GM10847 (cell line): Measurements from ENCODE around the gene LBR.
A peak's percentile ranks its signal among the peaks of the same experiment; 100 is the strongest.

Source experiments
- POLR2A ChIP-seq: IDR thresholded peaks from 2 replicates; pipeline ENCODE4 v1.6.1; 2011; ENCODE audit not compliant: insufficient read length; ENCODE audit errors: extremely low read depth

The LBR gene

DNA sequence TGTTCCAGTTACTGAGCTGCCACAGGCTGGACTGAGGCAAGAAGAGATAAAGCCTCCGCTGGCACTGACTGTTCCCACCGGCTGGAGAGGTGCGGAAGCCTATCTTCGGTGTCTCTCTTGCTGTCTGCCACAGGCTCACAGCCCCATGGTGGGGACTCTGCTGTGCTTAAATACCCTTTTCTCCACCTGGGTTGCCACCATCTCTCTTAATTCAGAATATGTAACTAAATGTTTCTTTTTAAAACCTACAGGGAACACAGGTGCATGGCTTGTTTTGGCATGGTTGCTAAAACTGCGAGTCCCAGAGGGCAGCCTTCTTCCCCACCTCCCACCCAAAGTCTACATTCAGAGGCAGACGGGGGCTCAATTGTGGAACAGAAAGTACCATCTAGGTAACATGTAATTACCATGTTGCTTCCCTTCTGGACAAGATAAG, 8.1 kb upstream of the LBR start:
- TF ChIP-seq POLR2A, result peak; percentile 59

DNA sequence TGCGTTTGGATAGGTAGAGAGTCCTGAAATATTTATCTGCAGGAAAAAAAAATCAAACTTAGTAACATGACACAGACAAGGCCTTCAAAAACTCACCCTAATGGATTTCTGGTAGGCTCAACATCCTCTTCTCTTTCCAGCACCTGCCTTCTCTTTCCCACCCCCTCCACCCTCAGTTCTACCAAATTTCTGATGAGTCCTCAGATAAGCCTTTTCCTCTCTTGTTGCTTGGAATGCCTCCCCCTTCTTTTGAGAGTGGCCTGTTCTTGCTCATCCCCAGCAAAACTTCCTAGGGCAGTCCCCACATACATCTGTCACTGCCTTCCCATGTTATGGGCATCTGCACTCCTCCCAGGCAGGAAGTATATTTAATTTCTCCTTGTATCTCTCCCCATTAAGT, 7.6 kb upstream of the LBR start:
- no peak for TF ChIP-seq POLR2A

GRCh38 chr1:225435076-225435475, 7.2 kb upstream of the LBR start:
- TF ChIP-seq POLR2A, result no peak

DNA sequence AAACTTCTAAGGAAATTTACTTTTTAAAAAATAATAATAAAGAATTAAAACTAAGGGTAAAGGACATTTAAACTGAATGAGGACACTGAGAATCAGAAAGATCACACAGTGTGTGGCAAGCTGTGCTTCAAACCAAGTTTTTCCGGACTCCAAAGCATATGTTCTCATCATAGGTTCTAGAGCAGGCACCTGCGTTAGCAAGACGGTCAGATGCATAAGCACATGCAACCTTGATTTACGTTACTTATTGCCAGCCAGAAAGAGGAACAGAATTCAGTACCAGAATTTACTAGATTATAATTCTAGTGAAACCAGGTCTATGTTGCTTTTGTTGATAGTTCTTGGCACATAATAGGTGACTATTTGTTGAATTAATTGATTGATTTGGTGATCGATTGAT, 6.2 kb upstream of the LBR start:
- no peak for TF ChIP-seq POLR2A

- no peak for TF ChIP-seq POLR2A
Measured at GRCh38 chr1:225431081-225431863, 3.4 kb upstream of the LBR start.

DNA sequence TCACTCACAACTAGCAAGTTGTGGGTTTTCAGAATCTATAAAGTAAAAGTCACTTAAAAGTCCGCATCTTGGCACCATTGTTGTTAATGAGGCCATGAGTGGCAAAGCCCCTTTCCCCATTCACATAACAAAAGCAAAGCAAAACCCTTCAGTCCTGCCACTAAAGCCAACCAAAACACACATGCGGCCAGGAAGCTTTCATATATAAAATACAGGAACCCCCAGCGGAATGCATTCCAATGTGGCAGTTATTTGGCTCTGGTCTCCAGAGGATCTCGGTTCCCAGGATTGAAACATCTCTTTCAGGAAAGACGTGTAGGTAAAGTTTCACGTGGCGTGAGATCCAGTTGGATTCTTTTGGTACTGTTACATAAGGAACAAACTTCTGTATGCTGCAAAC, 2.5 kb upstream of the LBR start:
- TF ChIP-seq POLR2A, result no peak

DNA sequence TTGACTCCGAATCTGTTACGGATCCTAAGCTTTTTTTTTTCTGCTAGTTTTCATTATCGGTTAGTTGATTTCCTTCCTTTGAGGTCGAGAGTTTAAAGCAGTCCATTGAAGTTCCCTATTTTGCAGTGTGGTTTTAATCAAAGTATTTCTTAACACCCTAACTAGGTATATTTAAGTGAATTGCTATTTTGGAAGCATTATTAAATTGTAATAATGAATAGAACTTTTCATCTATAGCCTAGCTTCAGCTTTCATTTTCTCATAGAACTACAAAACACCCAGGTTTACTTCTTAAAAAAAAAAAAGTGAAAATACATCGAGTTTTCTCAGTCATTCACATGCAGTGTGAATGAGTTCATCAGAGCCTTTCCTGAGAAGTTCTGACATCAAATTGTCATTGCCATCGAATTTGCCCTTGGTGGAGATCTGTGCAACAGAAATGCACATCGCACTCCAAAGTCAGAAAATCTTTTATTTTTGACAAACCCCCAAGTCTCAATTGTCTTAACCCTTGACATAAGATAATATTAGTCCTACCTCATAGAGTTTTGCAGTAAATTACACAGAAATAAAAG, 1.1 kb upstream of the LBR start:
- TF ChIP-seq POLR2A, result no peak

DNA sequence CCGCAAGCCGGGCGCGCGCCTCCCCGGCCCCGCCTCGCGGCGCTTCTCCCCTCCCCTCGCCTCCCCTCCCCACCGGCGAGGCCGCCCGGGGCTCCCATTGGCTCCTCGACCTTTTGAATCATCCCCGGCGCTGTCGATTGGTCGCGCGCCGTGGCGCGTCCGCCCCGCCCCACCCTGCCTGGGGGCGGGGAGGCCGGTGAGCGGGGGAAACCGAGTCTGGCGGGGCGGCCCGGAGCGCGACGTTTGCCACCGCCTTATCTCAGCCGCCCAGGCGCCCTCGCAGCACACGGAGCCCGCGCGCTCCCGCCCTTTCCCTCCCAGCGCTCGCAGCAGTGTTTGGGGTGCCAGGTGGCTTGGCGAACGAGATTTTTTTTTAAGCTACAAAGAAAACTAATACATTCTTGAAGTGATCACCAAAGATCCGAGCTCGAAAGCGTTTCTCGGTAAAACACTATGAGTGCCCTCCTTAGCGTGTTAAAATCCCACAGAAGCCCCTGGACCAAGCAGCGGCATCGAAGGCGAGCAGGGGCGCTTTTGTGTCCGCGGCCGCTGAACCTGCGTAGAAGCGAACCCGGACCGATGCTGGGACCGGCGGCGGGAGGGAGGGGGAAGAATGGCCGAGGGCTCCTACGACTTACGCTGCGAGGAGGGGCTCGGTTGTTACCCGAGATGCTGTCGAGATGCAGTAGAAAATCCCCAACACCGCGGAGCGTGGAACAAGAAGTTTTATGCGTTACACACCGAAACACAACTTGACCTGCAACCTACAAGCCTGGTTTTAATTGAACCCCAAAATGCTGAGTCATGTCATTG, 436 bp upstream of the LBR start:
- TF ChIP-seq POLR2A, result peak; percentile 83

DNA sequence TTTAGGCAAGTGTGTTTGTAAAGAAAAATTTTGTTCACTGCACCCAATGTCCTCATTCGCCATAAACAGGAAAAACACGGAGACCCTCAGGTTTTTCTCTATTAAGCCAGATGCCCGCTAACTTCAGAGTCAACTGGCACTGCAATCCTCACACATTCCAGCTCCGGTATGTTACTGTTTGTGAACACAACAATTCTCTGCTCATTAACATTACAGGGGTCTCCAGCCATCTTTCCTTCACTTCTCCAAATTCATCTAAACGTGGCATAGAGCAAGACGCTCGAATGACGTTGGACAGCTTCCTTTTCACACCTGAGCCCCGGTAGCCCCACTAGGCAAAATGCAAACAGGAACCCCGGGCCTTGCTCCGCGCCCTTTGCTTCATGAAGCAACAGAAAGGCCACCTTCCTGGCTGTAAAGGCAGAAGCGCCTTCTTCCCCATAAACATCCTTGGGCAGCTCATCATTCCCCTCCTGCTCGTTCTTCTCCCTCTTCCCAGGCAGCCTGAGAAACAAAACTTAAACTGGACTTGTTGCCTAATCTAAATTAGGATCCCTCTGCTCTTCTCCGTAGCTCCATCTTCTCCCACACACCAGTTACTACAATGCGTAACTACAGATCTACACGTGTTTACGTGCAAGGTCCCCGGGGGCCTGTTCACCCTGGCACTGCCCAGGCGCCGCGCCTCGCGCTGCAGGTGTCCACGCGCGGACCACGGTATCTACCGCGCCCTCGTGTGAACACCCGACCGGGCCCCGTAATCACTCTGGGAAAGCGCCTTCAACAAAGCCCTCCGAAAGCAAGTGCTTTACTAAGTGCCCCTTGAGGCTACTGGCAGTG, 1.2 kb downstream of the LBR start:
- TF ChIP-seq POLR2A, result no peak

DNA sequence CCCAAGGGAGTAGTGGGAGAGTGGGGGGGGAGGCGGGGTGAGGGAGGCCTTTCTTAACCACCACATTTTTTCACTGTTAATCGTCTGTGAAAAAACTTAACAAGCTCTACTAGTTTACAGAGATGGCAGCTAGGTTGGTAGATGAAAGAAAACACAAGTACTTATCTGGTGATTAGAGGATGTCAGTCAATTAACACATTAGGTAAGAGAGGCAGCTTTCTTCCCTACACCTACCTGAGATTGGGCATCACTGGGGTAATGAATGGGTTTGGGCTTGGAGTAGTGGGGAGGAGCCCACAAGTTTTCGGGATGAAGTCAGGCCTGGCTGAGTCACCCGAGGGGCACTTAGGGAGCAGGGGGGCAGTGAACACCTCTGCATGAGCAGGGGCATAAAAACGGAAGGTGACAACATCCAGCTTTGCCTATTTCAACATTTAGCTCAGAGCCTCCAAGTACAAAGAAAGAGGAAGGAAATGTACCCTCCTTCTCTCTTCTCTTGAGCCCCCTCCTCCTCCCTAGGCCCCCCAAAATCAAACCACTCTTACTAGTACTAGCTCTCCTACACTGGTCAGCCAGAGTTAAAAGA, 2.5 kb downstream of the LBR start:
- TF ChIP-seq POLR2A, result no peak

- TF ChIP-seq POLR2A, result no peak
Measured at GRCh38 chr1:225424562-225425200, 3.2 kb downstream of the LBR start.

GRCh38 chr1:225423518-225423855, 4.4 kb downstream of the LBR start:
- TF ChIP-seq POLR2A, result no peak

- no peak for TF ChIP-seq POLR2A
Measured at GRCh38 chr1:225422795-225423517, 4.9 kb downstream of the LBR start.
